K562 (cell line): Measurements from ENCODE around the gene SIX1. TPM values are rescaled to one million over a fixed set of nuclear protein-coding genes. Genes with fewer than 3 reads are reported as not detected.

Experiments used
- BRD4 ChIP-seq: fragments of 200-600 bp; sonication (generic); IDR thresholded peaks from 2 replicates; pipeline ENCODE4 v1.6.1; 2017; ENCODE audit warnings: inconsistent platforms
- FOXP4 ChIP-seq: sonication (generic); formaldehyde crosslinking; IDR thresholded peaks from 2 replicates; pipeline ENCODE4 v1.8.0; 2022; ENCODE audit warnings: mild to moderate bottlenecking, missing genetic modification reagents, borderline replicate concordance
- HDAC3 ChIP-seq: fragments of 450-650 bp; IDR thresholded peaks from 2 replicates; pipeline ENCODE4 v1.6.1; 2018; ENCODE audit warnings: borderline replicate concordance, mild to moderate bottlenecking, moderate library complexity; ENCODE audit not compliant: partially characterized antibody
- HEY1 ChIP-seq: fragments of 250-450 bp; sonication (Bioruptor Pico); IDR thresholded peaks from 2 replicates; pipeline ENCODE4 v1.5.0; 2020; ENCODE audit warnings: mild to moderate bottlenecking, moderate library complexity, borderline replicate concordance
- KLF1 ChIP-seq: fragments of 450-650 bp; IDR thresholded peaks from 2 replicates; pipeline ENCODE4 v1.6.1; 2016; ENCODE audit warnings: missing genetic modification characterization, missing compliant biosample characterization
- KLF10 ChIP-seq: fragments of 250-450 bp; sonication (Bioruptor Pico); IDR thresholded peaks from 2 replicates; pipeline ENCODE4 v1.6.1; 2021; ENCODE audit warnings: matching md5 sums
- LARP7 ChIP-seq: fragments of 450-650 bp; IDR thresholded peaks from 2 replicates; pipeline ENCODE4 v1.6.1; 2016
- MCM2 ChIP-seq: fragments of 450-650 bp; IDR thresholded peaks from 2 replicates; pipeline ENCODE4 v1.6.1; 2017; ENCODE audit warnings: low read depth, mild to moderate bottlenecking
- MNT ChIP-seq, 2 experiments: fragments of 450-650 bp; conservative IDR thresholded peaks; 2 replicates each; pipeline ENCODE4 v1.6.1; 2017; ENCODE audit warnings: mild to moderate bottlenecking in 2 of 2, moderate library complexity in 2 of 2
- NONO ChIP-seq, 2 experiments: fragments of 200-400 bp in 1 of 2; fragments of 450-650 bp in 1 of 2; formaldehyde crosslinking in 1 of 2; IDR thresholded peaks; 2 replicates each; pipeline ENCODE4 v1.6.1; 2017; ENCODE audit warnings: low read depth in 2 of 2, mild to moderate bottlenecking in 2 of 2, moderate library complexity in 2 of 2, low read length in 1 of 2
- NR3C1 ChIP-seq: sonication (generic); formaldehyde crosslinking; IDR thresholded peaks from 2 replicates; pipeline ENCODE4 v1.8.1; 2022; ENCODE audit warnings: missing genetic modification reagents
- NR4A1 ChIP-seq, 2 experiments: fragments of 250-450 bp in 1 of 2; fragments of 450-650 bp in 1 of 2; sonication (Bioruptor Pico) in 1 of 2; IDR thresholded peaks; 2 replicates each; pipeline versions ENCODE4 v1.4.0 to v1.6.1; 2016 to 2020; ENCODE audit warnings: mild to moderate bottlenecking in 2 of 2, missing compliant biosample characterization in 1 of 2, missing genetic modification characterization in 1 of 2, moderate library complexity in 1 of 2
- OTX1 ChIP-seq: fragments of 450-650 bp; formaldehyde crosslinking; IDR thresholded peaks from 2 replicates; pipeline ENCODE4 v1.4.0; 2022; ENCODE audit warnings: mild to moderate bottlenecking
- PURB ChIP-seq: sonication (generic); formaldehyde crosslinking; IDR thresholded peaks from 2 replicates; pipeline ENCODE4 v1.9.0; 2021; ENCODE audit warnings: low read depth, mild to moderate bottlenecking, missing genetic modification reagents
- RBFOX2 ChIP-seq: fragments of 200-400 bp; formaldehyde crosslinking; IDR thresholded peaks from 2 replicates; pipeline ENCODE4 v1.6.1; 2017; ENCODE audit warnings: low read depth, mild to moderate bottlenecking, low read length, moderate library complexity
- ZFPM2 ChIP-seq: fragments of 250-450 bp; sonication (Bioruptor Pico); IDR thresholded peaks from 2 replicates; pipeline ENCODE4 v1.5.1; 2022; ENCODE audit warnings: mild to moderate bottlenecking
- ZNF24 ChIP-seq: fragments of 450-650 bp; IDR thresholded peaks from 2 replicates; pipeline ENCODE4 v1.6.1; 2016
- ZNF583 ChIP-seq: fragments of 250-450 bp; sonication (Bioruptor Pico); IDR thresholded peaks from 2 replicates; pipeline ENCODE4 v1.4.0; 2020
- ZNF589 ChIP-seq: fragments of 200-800 bp; sonication (Bioruptor generic); IDR thresholded peaks from 2 replicates; pipeline ENCODE4 v1.6.1; 2016; ENCODE audit warnings: low read depth, missing genetic modification characterization, missing compliant biosample characterization
- ZNF668 ChIP-seq: fragments of 250-450 bp; sonication (Bioruptor Pico); IDR thresholded peaks from 2 replicates; pipeline ENCODE4 v1.8.0; 2022; ENCODE audit warnings: mild to moderate bottlenecking, inconsistent platforms
- ZNF77 ChIP-seq: fragments of 250-450 bp; sonication (Bioruptor Pico); IDR thresholded peaks from 2 replicates; pipeline ENCODE4 v1.5.0; 2020
- polyA plus RNA-seq, 8 experiments: library from polyadenylated mRNA; depleted of rRNA in 4 of 8; stranded (reverse) in 5 of 8; unstranded in 3 of 8; fragments of >200 nt; fragmentation: Nextera tagmentation in 2 of 8; fragmentation: Illumina TruSeq in 1 of 8; extraction: Ambion mirVana in 2 of 8; extraction: Trizol in 1 of 8; gene quantifications; 2 replicates each; pipeline versions ENCODE4 v1.2.1 to v1.2.3, GENCODE V29; 2011 to 2014; ENCODE audit warnings: inconsistent platforms in 1 of 8, missing spikeins in 1 of 8
- total RNA-seq, 7 experiments: library from RNA; depleted of rRNA in 6 of 7; stranded (reverse); fragments of >200 nt in 6 of 7; fragmentation: Illumina TruSeq in 2 of 7; extraction: Trizol in 2 of 7; gene quantifications; 2 replicates each; pipeline versions ENCODE4 v1.2.1 to v1.2.3, GENCODE V29; 2011 to 2021; ENCODE audit warnings: low replicate concordance in 1 of 7

SIX1 gene
- total and polyA plus RNA-seq, 9 of the 15 experiments (the other 6 are each of a cell fraction or from before 2014, with no cell fraction given), result 0.27 to 0.80 (median 0.45) TPM

- TF ChIP-seq FOXP4 (CRISPR knock-in tag) (no peak), NR3C1 (CRISPR knock-in tag) (no peak), OTX1 (CRISPR knock-in tag) (no peak), MNT (conservative IDR thresholded peaks at IDR 0.05) (no peak), ZNF24 (no peak), RBFOX2 (peak; percentile 46), KLF1 (tag) (no peak), ZNF583 (no peak), ZNF589 (CRISPR knock-in tag) (no peak), ZFPM2 (CRISPR knock-in tag) (no peak), NR4A1 (CRISPR knock-in tag; IDR thresholded peaks at IDR 0.05) (no peak), NR4A1 (tag; IDR thresholded peaks at IDR 0.05) (no peak), PURB (CRISPR knock-in tag) (no peak), ZNF668 (CRISPR knock-in tag) (no peak), LARP7 (no peak), KLF10 (CRISPR knock-in tag) (no peak), NONO (IDR thresholded peaks at IDR 0.05; ENCODE audit: low read depth in 2 of 2, low read length in 1 of 2) (no peak), BRD4 (no peak), HEY1 (CRISPR knock-in tag) (no peak), ZNF77 (CRISPR knock-in tag) (no peak), MCM2 (no peak), HDAC3 (no peak)
Observed at GRCh38 chr14:60648934-60649874, at the start of gene SIX1 (continued).
